Heart left ventricle (tissue), 13 donors: ENCODE data around the gene CKS1B.

Source experiments
- CTCF ChIP-seq, 12 donors: fragments of 200-600 bp; sonication (generic) in 4 of 12; IDR thresholded peaks; one replicate each; pipeline versions ENCODE4 v1.5.0 to v1.8.0; 2018 to 2022; ENCODE audit warnings: antibody characterized with exemption in 12 of 12, mild to moderate bottlenecking in 5 of 12
- POLR2A ChIP-seq, 2 donors: fragments of 450-650 bp; IDR thresholded peaks; one replicate each; pipeline ENCODE4 v1.6.1; 2017; ENCODE audit warnings: antibody characterized with exemption in 2 of 2, mild to moderate bottlenecking in 2 of 2, moderate library complexity in 2 of 2
- donor health status: ischemic (EF 13 %, LVEDD 7.1; RV severe dilation, severe dysfunction).
- donor health status: DM: no; HTN: yes; CAD: no.
- donor health status: DM: no; HTN: no; CAD: no.
- donor health status: ischemic (EF 25% LVEDD 6.9; RV normal size, moderate dysfunction).
- donor health status: ischemic (EF 25% LVEDD 5.7; RV mildly dilated, moderate dysfunction).
- donor health status: ischemic (EF 35%, LVEDD 5.7; RV mildly dilated, moderate dysfunction).
- donor health status: nonischemic (EF 11% LVEDD 7.7; RV severe dilation, severe dysfunction).
- donor health status: DM: yes; HTN: yes; CAD: no.
- donor health status: PGD.
- donor health status: ischemic (EF 29% LVEDD 5.4; RV normal size, mild dysfunction).
- donor health status: nonischemic (EF 23%, LVEDD 6.1; RV moderate dilation, normal function).

GRCh38 chr1:155011004-155011416 lies 36.5 kb downstream of the CKS1B start:
- TF ChIP-seq CTCF (IDR thresholded peaks at IDR 0.05) (no peak), POLR2A (IDR thresholded peaks at IDR 0.05) (no peak)
